Measurements from ENCODE around the gene TMEM167A. TPM values are rescaled to one million over a fixed set of nuclear protein-coding genes. Genes with fewer than 3 reads are reported as not detected.
"Not testable (repeated sequence)": the region's sequence is repeated elsewhere in the genome, so short reads cannot be mapped to it uniquely, and the experiment has no call there.

Gene TMEM167A
- total and polyA plus RNA-seq, 5 donors, result 27.9 to 78.0 (median 55.0) TPM

- no peaks in the 10 kb centered on the region for H3K9me3 ChIP-seq (ENCODE audit: control insufficient read depth, low read length)
- intact Hi-C loops (cut with DNase I), result no loop called here
- no peak for DNase-seq
- WGBS, result 77% methylated on average over 2 of the region's 2 CpGs
- H3K27me3 ChIP-seq (ENCODE audit: control insufficient read depth, insufficient read depth), result no peaks in the 10 kb centered on the region
- H3K4me3 ChIP-seq (ENCODE audit: low read length), result no peak overlapping the region
- no peak for ATAC-seq
- no peak overlapping the region for H3K27ac ChIP-seq (ENCODE audit: low read length)
- H3K4me1 ChIP-seq (ENCODE audit: control insufficient read depth, insufficient read depth, low read length), result no peaks in the 10 kb centered on the region
These were observed 7.9 kb upstream of the TMEM167A start for GRCh38 chr5:83085106-83085505.

GRCh38 chr5:83084336-83084735 lies 7.1 kb upstream of the TMEM167A start:
- Histone ChIP-seq H3K9me3 (ENCODE audit: control insufficient read depth, low read length) (no peaks in the 10 kb centered on the region), H3K4me3 (ENCODE audit: low read length) (no peak overlapping the region), H3K27me3 (ENCODE audit: control insufficient read depth, insufficient read depth) (no peaks in the 10 kb centered on the region), H3K4me1 (ENCODE audit: control insufficient read depth, insufficient read depth, low read length) (no peaks in the 10 kb centered on the region), H3K27ac (ENCODE audit: low read length) (no peak overlapping the region)
- 84% methylated on average over 2 of the region's 2 CpGs for WGBS
- ATAC-seq (no peak), DNase-seq (no peak)
- intact Hi-C loops (cut with DNase I), result no loop called here

GRCh38 chr5:83082750-83083149 lies 5.6 kb upstream of the TMEM167A start:
- Histone ChIP-seq H3K27me3 (ENCODE audit: control insufficient read depth, insufficient read depth) (no peaks in the 10 kb centered on the region), H3K9me3 (ENCODE audit: control insufficient read depth, low read length) (no peaks in the 10 kb centered on the region), H3K27ac (ENCODE audit: low read length) (no peak overlapping the region), H3K4me1 (ENCODE audit: control insufficient read depth, insufficient read depth, low read length) (no peaks in the 10 kb centered on the region), H3K4me3 (ENCODE audit: low read length) (no peak overlapping the region)
- no peak for DNase-seq
- intact Hi-C loops (cut with DNase I), result no loop called here
- no peak for ATAC-seq

- ATAC-seq (peak; percentile 3 to 7), DNase-seq (no peak)
- Histone ChIP-seq H3K4me3 (ENCODE audit: low read length) (peak overlapping the region; percentile 92), H3K27ac (ENCODE audit: low read length) (peak overlapping the region; percentile 87), H3K4me1 (ENCODE audit: control insufficient read depth, insufficient read depth, low read length) (peaks cover 2% of the 10 kb centered on the region), H3K27me3 (ENCODE audit: control insufficient read depth, insufficient read depth) (no peaks in the 10 kb centered on the region), H3K9me3 (ENCODE audit: control insufficient read depth, low read length) (no peaks in the 10 kb centered on the region)
- 4% methylated on average over 14 of the region's 14 CpGs for WGBS
- intact Hi-C loops (cut with DNase I), result no loop called here
These were observed 568 bp upstream of the TMEM167A start for GRCh38 chr5:83077662-83078261.

- Histone ChIP-seq H3K27ac (ENCODE audit: low read length) (no peak overlapping the region), H3K9me3 (ENCODE audit: control insufficient read depth, low read length) (no peaks in the 10 kb centered on the region), H3K4me3 (ENCODE audit: low read length) (peak overlapping the region; percentile 13), H3K27me3 (ENCODE audit: control insufficient read depth, insufficient read depth) (no peaks in the 10 kb centered on the region), H3K4me1 (ENCODE audit: control insufficient read depth, insufficient read depth, low read length) (peaks cover 4% of the 10 kb centered on the region)
- WGBS, result 45% methylated on average over 6 of the region's 6 CpGs
- intact Hi-C loops (cut with DNase I), result no loop called here
- DNase-seq, result peak in 1 of 3 donors; percentile 24
- ATAC-seq, result no peak
These were observed 4.2 kb downstream of the TMEM167A start for GRCh38 chr5:83072966-83073365.

- no peak for ATAC-seq
- no peaks in the 10 kb centered on the region for H3K27me3 ChIP-seq (ENCODE audit: control insufficient read depth, insufficient read depth)
- DNase-seq, result no peak
- no peak overlapping the region for H3K27ac ChIP-seq (ENCODE audit: low read length)
- intact Hi-C loops (cut with DNase I), result no loop called here
- H3K9me3 ChIP-seq (ENCODE audit: control insufficient read depth, low read length), result no peaks in the 10 kb centered on the region
- peaks cover 4% of the 10 kb centered on the region for H3K4me1 ChIP-seq (ENCODE audit: control insufficient read depth, insufficient read depth, low read length)
- H3K4me3 ChIP-seq (ENCODE audit: low read length), result no peak overlapping the region
- WGBS, result 77% methylated on average over 2 of the region's 2 CpGs
These were observed 5.7 kb downstream of the TMEM167A start for GRCh38 chr5:83071286-83072051.

DNA sequence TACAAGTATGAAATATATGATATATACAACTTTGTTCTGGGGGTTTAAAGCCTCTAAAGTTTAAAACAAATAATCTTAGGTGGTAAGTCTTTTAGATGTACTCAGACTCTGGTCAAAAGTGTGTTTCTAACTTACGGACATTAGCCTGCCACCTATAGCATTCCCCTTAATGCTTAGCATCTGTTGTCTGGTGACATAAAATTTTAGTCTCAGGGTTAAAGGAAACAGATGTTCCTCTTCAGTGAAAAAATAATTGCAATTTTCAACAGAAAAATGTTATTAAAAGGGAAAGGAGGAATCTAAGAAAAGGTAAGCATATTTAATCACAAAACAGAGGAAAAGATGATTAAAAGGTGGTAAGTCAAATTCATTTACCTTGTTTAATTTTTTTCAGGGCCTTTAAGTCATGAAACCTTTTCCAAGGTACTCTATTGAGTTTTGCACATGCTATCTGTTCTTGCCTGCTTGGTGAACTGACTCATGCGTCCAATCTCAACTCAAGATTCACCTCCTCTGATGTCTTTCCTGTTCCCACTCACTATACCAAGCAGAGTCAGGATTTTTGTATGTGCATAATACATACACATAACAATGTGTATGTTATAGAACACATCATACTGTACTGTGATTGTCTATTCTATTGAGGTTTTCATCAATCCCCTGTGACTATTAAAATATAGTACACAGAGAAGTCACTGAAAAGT lies 7.9 kb downstream of the TMEM167A start:
- 87% methylated on average over 2 of the region's 2 CpGs for WGBS
- intact Hi-C loops (cut with DNase I), result no loop called here
- Histone ChIP-seq H3K27ac (ENCODE audit: low read length) (no peak overlapping the region), H3K27me3 (ENCODE audit: control insufficient read depth, insufficient read depth) (no peaks in the 10 kb centered on the region), H3K4me3 (ENCODE audit: low read length) (no peak overlapping the region), H3K4me1 (ENCODE audit: control insufficient read depth, insufficient read depth, low read length) (peaks cover 4% of the 10 kb centered on the region), H3K9me3 (ENCODE audit: control insufficient read depth, low read length) (no peaks in the 10 kb centered on the region)
- ATAC-seq, result no peak
- no peak for DNase-seq

DNA sequence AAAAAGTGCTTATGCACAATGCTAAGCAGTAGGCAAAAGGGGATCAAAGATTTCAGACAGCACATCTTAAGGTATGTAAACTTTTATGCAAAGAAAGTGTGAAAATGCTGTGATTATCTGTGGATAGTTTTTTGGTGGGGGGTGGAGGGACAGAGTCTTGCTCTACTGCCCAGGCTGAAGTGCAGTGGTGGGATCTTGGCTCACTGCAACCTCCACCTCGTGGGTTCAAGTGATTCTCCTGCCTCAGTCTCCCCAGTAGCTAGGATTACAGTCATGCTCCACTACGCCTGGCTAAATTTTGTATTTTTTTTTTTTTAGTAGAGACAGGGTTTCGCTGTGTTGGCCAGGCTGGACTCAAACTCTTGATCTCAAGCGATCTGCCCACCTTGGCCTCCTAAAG lies 9.8 kb downstream of the TMEM167A start:
- H3K27ac ChIP-seq (ENCODE audit: low read length); DNase-seq; H3K4me3 ChIP-seq (ENCODE audit: low read length); H3K27me3 ChIP-seq (ENCODE audit: control insufficient read depth, insufficient read depth); H3K9me3 ChIP-seq (ENCODE audit: control insufficient read depth, low read length); intact Hi-C loops (cut with DNase I); ATAC-seq; H3K4me1 ChIP-seq (ENCODE audit: control insufficient read depth, insufficient read depth, low read length): not testable (repeated sequence)
- 98% methylated on average over 4 of the region's 4 CpGs for WGBS

- H3K4me1 ChIP-seq (ENCODE audit: control insufficient read depth, insufficient read depth, low read length), result no peaks in the 10 kb centered on the region
- intact Hi-C loops (cut with DNase I), result no loop called here
- ATAC-seq, result no peak
- H3K4me3 ChIP-seq (ENCODE audit: low read length), result no peak overlapping the region
- WGBS, result 80% methylated on average over 3 of the region's 3 CpGs
- H3K9me3 ChIP-seq (ENCODE audit: control insufficient read depth, low read length), result no peaks in the 10 kb centered on the region
- DNase-seq, result no peak
- no peaks in the 10 kb centered on the region for H3K27me3 ChIP-seq (ENCODE audit: control insufficient read depth, insufficient read depth)
- no peak overlapping the region for H3K27ac ChIP-seq (ENCODE audit: low read length)
These were observed 10.6 kb downstream of the TMEM167A start for GRCh38 chr5:83066548-83067110.

GRCh38 chr5:83059341-83059740 lies 17.9 kb downstream of the TMEM167A start:
- no peaks in the 10 kb centered on the region for H3K27me3 ChIP-seq (ENCODE audit: control insufficient read depth, insufficient read depth)
- no peak overlapping the region for H3K27ac ChIP-seq (ENCODE audit: low read length)
- peaks cover 2% of the 10 kb centered on the region for H3K4me1 ChIP-seq (ENCODE audit: control insufficient read depth, insufficient read depth, low read length)
- no peak for DNase-seq
- WGBS, result 72% methylated on average over 2 of the region's 2 CpGs
- no peak for ATAC-seq
- no peak overlapping the region for H3K4me3 ChIP-seq (ENCODE audit: low read length)
- intact Hi-C loops (cut with DNase I), result no loop called here
- no peaks in the 10 kb centered on the region for H3K9me3 ChIP-seq (ENCODE audit: control insufficient read depth, low read length)

- H3K4me3 ChIP-seq (ENCODE audit: low read length), result no peak overlapping the region
- no peak for ATAC-seq
- no peak for DNase-seq
- peaks cover 2% of the 10 kb centered on the region for H3K4me1 ChIP-seq (ENCODE audit: control insufficient read depth, insufficient read depth, low read length)
- no peaks in the 10 kb centered on the region for H3K9me3 ChIP-seq (ENCODE audit: control insufficient read depth, low read length)
- H3K27me3 ChIP-seq (ENCODE audit: control insufficient read depth, insufficient read depth), result no peaks in the 10 kb centered on the region
- no peak overlapping the region for H3K27ac ChIP-seq (ENCODE audit: low read length)
- intact Hi-C loops (cut with DNase I), result no loop called here
These were observed 18.5 kb downstream of the TMEM167A start for GRCh38 chr5:83058726-83059125.
